ENCODE results near the gene LSM2.
"Not testable (repeated sequence)": the region's sequence is repeated elsewhere in the genome, so short reads cannot be mapped to it uniquely, and the experiment has no call there.

LSM2 gene

DNA sequence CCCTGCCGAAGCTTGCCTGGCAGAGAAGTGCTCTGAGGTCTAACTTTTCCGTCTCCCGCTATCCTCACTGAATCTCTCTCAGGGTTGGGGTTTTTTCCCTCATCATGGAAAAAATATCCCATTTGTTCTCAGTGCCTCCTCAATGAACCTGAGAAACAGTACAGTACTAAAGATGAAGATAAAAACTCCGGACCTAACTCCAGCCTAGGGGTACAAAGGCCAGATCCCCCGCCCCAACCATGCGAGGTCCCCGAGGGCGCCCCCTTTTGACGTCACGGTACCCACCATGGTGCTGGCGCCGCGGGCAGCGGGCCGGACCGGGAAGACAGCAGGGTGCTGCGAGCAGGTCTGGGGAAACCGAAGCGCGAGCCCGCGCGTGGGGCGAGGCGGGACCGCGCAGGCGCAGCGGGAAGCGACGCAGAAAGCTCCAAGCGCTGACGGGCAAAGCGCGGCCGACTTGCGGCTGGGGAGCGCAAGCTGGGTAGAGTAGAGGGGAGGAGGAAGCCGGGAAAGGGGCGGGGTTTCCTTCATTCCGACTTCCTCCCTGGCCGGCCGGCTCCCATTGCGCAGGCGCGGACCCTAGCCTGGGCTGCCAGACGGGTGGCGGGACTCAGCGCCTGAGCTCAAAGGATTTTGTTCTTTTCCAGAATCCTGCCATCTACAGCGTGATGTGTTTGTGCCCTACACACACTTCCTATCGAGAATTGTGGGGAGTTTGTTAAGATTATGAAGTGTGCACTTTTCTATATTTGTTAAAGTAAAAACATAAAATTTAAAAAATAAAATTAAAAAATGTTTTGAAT, at the start of gene LSM2:
LSM2 (minus strand) TSS at position 497 of the 803 bp plus-strand sequence; CDS start at position 288, 209 bp downstream.
- peak; percentile 81 for FAIRE-seq

DNA sequence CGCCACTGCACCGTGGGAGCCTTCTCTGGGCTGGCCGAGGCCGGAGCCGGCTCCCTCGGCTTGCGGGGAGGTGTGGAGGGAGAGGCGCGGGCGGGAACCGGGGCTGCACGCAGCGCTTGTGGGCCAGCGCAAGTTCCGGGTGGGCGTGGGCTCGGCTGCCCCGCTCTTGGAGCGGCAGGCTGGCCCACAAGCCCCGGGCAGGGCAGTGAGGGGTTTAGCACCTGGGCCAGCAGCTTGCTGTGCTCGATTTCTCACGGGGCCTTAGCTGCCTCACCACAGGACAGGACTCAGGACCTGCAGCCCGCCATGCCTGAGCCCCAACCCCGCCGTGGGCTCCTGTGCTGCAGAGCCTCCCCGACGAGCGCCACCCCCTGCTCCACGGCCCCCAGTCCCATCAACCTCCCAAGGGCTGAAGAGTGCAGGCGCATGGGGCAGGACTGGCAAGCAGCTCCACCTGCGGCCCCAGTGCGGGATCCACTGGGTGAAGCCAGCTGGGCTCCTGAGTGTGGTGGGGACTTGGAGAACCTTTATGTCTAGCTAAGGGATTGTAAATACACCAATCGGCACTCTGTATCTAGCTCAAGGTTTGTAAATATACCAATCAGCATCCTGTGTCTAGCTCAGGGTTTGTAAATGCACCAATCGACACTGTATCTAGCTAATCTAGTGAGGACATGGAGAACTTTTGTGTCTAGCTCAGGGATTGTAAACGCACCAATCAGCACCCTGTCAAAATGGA, 45.4 kb upstream of the LSM2 start:
- not testable (repeated sequence) for FAIRE-seq

DNA sequence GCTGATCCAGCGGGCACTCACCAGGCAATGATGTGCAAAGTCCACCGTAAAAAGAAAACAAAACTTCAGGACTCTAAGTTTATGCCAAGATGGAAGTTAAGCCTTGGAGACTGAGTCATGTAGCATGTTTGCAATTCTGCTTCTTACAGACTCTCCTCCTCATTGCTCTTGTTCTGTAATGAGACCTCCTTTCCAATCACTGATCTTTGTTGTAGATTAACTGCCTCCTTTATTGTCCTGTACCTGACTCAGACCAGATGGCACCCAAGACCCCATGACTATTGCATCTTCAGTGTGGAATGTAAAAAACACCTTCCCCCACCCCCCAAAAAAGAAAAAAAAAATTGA, 44.7 kb upstream of the LSM2 start:
- FAIRE-seq, result no peak

DNA sequence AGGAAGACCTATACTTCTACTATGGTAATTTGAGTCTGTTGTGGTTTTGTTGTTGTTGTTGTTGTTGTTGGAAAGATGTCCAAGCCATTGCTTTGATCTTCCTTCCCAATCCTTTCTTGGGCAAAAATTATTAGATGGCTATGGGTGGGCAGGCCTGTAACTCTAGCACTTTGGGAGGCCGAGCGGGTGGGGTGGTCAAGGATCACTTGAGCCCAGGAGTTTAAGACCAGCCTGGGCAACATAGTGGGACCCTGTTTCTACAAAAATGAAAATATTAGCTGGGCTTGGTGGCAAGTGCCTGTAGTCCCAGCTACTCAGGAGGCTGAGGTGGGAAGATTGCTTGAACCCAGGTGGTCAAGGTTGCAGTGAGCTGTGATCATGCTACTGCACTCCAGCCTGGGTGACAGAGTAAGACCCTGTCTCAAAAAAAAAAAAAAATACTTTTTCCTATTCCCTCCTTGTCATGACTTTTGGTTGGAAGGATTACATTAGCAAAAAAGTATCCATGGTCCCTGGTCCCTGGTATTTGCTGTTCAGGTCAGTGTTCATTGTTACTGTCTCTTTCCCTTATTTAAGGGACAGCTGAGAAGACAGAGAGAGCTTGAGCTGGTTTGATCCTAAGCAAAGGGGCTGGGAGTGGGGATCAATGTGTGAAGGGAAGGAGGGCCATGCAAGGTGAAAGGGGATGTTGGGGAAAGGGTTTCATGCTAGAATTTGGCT, 44.2 kb upstream of the LSM2 start:
- no peak for FAIRE-seq

DNA sequence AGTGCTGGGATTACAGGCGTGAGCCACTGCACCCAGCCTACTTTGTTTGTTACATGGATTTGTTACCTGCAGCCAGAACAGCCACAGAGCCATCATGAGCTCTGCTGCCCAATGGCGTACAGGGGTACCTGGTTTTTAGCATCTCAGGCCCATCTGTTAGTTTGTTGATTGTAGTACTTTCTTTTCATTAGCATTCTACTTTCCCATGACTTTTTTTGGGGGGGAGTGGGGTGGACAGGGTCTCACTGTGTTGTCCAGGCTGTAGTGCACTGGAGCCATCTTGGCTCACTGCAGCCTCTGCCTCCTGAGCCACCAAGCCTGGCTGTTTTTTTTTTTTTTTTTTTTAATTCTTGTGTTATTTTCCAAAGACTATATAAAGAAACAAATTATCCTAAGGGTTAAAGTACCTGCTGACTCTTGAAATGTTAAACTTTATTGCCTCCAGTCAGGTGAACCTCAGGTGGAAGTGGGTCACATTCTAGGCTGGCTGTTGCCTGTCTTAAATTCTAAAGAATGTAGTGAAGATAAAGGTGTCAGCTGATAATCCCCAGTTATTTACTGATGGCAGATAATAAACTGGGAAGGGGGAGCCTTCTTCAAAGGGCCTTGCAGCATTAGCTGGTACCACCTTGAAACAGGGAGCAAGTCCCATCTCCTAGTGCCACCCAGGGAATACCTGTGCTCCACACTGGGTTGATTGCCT, 40.7 kb upstream of the LSM2 start:
- FAIRE-seq, result no peak

DNA sequence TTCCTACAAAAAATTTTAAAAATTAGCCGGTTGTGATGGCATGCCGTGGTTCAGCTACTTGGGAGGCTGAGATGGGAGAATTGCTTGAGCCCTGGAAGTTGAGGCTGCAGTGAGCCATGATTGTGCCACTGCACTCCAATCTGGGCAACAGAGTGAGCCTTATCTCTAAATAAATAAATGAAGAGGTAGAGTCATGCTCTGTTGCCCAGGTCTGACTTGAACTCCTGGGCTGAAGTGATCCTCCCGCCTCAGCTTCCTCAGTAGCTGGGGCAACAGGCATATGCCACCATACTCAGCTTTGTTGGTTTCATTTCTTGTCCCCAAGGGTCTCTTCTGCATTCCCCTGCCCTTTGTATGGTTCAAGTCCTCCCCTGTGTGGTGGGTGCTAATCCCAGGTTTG, 37.7 kb upstream of the LSM2 start:
- FAIRE-seq, result no peak

DNA sequence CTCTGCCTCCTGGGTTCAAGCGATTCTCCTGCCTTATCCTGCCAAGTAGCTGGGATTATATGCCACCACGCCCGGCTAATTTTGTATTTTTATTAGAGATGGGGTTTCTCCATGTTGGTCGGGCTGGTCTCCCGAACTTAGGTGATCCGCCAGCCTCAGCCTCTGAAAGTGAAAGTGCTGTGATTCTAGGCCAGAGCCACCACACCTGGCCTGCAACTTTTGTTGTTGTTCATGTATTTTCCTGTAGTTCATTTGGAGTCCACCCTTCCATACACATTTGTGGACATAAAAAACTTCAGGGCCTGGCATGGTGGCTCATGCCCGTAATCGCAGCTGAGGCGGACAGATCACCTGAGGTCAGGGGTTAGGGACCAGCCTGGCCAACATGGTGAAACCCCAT, 35.3 kb upstream of the LSM2 start:
- no peak for FAIRE-seq

- not testable (repeated sequence) for FAIRE-seq
These were observed 33.0 kb upstream of the LSM2 start for GRCh38 chr6:31839779-31840126.

GRCh38 chr6:31838968-31839367, 32.2 kb upstream of the LSM2 start:
- no peak for FAIRE-seq

DNA sequence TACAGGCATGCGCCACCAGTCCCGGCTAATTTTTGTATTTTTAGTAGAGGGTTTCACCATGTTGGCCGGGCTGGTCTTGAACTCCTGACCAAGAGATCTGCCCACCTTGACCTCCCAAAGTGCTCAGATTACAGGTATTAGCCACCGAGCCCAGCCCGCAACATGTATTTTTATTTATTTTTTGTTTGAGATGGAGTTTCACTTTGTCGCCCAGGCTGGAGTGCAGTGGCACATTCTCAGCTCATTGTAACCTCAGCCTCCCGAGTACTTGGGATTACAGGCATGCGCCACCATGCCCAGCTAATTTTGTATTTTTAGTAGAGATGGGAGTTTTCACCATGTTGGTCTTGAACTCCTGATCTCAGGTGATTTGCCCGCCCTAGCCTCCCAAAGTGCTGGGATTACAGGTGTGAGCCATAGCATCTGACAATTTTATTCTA, 31.4 kb upstream of the LSM2 start:
- FAIRE-seq, result not testable (repeated sequence)

DNA sequence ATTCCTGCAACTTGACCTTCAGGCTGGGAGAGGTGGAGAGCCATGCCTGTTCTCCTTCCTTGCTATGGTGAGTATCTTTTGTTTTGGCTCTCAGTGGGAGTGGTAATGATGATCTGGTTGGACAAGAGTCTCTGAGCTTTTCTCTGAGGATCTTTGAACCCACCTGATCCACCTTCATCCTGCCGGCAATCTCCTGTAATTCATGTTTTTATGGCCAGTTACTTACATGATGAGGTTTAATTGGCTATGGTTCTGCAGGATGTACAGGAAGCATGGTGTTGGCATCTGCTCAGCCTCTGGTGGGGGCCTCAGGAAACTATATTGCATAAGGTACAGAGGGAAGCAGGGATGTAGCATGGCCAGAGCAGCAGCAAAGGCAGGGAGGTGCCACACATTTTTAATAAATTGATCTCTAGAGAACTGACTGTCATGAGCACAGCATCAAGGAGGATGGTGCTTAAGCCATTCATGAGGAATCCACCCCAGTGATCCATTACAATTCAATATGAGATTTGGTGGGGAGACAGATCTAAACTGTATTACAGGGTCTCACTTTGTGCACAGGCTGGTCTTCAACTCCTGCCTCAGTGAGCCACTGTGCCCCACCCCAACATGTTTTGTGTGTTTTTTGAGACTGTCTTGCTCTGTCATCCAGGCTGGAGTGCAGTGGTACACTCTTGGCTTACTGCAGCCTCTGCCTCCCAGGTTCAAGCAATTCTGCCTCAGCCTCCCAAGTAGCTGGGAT, 30.8 kb upstream of the LSM2 start:
- FAIRE-seq, result no peak

- FAIRE-seq, result no peak
These were observed 30.0 kb upstream of the LSM2 start for GRCh38 chr6:31836474-31837368.

DNA sequence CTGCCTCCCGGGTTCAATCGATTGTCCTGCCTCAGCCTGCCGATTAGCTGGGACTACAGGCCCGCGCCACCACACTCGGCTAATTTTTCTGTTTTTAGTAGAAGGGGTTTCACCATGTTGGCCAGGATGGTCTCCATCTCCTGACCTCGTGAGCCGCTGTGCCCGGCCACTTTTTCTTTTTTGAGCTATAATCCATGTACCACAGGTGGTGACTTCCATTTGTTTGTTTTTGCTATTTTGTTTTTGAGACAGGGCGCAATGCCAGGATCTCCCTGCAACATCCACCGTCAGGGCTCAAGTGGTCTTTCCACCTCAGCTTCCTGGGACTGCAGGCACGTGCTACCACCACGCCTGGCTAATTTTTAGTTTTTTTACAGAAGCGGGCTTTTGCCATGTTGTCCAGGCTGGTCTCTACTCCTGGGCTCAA, 29.3 kb upstream of the LSM2 start:
- FAIRE-seq, result no peak

- FAIRE-seq, result no peak
These were observed 27.8 kb upstream of the LSM2 start for GRCh38 chr6:31834367-31835250.

DNA sequence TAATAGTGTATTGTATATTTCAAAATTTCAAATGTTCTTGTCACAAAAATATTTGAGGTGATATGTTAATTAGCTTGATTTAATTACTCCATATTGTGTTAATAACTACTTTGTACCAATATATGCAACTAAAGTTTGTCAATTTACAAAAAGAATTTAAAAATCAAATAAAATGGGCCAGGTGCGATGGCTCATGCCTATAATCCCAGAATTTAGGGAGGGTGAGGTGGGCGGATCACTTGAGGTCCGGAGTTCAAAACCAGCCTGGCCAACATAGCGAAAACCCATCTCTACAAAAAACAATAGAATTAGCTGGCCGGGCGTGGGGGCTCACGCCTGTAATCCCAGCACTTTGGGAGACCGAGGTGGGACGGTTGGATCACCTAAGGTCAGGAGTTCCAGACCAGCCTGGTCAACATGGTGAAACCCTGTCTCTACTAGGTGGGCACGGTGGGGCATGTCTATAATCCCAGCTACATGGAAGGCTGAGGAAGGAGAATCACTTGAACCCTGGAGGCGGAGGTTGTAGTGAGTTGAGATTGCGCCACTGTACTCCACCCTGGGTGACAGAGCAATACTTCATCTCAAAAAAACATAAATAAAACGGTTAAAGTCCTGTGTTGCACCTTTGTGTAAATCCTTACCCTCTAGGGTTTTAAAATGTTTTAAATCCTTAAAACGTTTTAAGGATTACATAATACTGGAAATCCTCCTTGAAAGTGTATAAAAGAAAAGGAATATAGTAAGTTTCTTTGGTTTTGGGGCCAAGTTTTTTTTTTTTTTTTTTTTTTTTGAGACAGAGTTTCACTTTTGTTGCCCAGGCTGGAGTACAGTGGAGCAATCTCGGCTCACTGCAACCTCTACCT, 24.8 kb upstream of the LSM2 start:
- FAIRE-seq, result no peak

- no peak for FAIRE-seq
These were observed 24.1 kb upstream of the LSM2 start for GRCh38 chr6:31830886-31831335.

DNA sequence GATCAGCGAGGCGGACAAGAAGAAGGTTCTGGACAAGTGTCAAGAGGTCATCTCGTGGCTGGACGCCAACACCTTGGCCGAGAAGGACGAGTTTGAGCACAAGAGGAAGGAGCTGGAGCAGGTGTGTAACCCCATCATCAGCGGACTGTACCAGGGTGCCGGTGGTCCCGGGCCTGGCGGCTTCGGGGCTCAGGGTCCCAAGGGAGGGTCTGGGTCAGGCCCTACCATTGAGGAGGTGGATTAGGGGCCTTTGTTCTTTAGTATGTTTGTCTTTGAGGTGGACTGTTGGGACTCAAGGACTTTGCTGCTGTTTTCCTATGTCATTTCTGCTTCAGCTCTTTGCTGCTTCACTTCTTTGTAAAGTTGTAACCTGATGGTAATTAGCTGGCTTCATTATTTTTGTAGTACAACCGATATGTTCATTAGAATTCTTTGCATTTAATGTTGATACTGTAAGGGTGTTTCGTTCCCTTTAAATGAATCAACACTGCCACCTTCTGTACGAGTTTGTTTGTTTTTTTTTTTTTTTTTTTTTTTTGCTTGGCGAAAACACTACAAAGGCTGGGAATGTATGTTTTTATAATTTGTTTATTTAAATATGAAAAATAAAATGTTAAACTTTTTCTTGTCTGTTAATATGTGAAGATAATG, 23.0 kb upstream of the LSM2 start:
- FAIRE-seq, result peak; percentile 41

Data from endometrium (tissue), 2 donors.